Stimulated activated CD4-positive, alpha-beta T cell treated with anti-CD3 and anti-CD28 coated beads, Interleukin-2, amount 100 ng/mL, for 4 hours (primary cell): Measurements from ENCODE around the gene KRT78.

Experiments used
- DNase-seq: peaks from one replicate; pipeline ENCODE4 v3.0.0-alpha.2; 2020; ENCODE audit warnings: low read depth

The KRT78 gene

GRCh38 chr12:52838609-52839435 is 10.0 kb downstream of the KRT78 start:
- no peak for DNase-seq

DNA sequence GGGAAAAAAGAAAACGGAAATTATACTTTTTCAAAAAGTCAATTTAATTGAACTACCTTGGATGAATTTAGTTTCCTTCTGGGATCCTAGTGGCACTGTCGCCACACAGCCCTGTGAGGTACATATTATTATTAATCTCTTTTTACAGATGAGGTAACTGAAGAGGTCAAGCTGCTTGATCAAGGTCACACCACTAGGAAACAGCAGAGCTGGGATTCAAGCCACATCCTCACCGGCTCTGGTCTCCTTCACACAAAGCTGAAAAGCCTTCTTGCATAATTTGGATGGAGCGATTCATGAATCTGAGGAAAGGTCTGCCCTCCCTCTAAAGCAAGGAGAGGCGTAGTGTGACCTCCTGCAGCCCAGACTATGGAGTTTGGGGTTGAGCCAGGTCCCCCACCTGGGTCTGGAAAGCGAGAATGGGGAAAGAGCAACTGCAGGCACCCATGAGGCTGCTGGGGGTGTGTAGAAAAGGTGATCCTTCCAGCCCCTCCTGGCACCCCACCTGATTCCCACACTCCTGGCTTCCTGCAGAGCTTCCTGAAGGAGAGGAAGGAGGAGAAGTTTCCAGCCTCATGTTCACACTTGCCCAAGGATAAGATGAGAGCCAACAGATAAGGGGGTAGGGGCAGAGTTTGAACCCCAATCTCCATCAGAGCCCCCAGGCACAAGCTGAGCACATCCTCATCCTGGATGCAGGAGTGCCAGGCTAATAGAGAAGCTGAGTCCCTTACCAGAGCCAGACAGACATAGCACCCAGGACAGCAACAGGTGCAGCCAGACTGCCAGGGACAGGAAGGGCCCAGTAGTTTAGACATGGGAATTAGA is 10.8 kb downstream of the KRT78 start:
- DNase-seq: no peak

DNA sequence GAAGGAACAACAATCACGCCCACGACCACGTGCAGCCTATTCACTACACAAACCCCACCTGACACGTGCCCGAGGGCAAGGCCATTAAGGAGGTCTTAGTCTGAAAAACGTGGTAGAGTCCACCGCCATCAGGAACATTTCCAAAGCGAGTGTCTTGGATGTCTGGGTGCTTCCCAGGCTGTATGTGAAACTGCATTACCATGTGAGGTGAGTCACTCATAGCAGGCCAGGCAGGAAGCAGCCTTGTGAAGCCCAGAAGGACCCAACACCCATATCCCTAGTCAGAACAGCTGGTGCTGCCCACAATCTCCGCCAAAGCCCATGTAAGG is 11.4 kb downstream of the KRT78 start:
- no peak for DNase-seq

DNA sequence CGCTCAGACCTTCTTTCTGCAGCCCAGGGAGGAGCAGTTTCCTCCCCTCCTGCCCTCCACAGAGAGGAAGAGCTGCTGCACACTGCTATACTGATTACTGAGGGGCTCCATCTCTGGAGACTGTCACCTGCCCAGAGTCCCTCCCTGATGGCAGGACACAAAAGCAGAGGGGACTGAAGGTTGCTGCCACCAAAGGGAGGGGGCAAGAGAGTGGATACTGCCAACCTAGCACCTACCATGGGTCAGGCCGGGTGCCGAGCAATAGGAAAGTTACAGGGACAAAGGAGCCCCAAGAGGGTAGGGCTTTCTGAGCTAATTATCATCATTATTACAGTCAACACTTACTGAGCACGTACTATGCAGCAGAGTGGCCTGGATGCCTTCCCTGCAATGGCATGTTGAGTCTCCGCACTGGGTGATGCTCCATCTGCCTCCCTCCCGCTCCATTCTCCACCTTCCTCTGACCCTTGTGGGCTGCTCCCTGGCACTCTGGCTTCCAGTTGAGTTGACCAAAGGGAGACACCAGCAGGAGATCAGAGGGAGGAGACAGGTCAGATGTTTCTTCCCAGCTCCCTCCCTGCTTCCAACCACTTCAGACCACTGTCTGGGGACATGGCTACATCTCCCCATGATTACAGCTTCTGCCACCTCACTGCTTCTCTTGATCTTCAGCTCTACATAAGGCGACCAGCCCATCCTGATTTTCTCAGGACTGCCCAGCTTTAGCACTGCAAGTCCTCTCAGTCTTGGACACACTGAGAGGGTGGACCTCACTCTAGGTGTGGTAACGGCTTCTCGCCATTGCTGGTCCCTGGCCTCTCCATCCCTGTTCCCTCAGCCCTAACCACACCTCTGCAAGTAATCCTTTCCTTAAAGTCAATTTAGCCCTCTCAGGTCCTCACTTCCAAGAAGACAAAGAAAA is 12.0 kb downstream of the KRT78 start:
- no peak for DNase-seq

DNA sequence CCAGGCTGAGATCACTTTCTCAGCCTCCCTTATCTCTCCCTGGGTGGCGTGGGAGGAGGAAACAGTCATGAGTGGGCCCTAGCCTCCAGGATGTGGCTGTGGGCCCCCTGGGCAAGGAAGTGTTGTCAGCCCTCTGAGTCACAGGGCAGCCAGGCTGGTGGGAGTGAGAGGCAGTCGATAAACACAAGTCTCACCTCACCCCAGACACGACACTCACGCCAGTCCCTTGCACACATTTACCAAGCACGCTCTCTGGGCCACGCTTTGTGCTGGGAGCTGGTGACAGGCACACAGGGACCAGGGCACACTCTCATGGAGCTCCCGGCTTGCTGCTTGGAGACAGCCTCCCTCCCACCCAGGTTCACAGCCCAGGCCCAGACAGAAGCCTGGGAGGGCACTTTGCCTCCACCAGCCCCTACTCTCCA is 12.7 kb downstream of the KRT78 start:
- peak; percentile 54 for DNase-seq

DNA sequence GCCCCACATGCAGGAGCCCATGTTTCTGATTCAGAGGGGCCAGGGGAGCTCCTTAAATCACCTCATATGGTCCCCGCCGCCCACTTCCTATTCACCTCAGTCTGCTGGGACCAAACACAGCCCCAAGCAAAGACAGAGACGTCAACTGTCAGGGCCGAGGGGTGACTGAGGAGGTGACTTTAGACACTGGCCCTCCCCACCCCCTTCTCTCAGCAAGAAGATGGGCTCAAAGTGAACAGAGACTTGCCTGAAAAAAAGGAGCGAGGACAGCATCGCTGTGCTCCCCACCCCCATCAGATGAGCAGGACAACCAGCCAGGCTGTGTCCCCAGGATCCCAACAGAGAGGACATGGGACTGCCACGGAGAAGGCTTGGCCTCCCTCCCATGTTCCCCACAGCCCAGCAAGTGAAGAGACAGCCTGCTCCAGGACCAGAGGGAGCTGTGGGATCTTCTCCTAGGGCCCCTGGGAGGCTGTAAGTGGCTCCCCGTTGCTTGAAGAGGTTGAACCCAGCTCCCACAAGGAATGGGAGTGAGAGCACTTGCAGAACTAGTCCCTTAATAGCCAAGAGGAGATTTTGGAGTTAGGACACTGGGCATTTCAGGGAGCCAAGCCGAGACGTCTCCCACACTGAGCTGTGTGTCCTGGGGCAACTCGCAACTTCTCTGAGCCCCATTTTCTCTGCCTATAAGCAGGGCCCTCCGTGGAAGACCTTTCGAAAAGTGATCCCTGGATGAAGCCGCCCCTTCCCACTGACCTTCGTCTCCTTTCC is 13.3 kb downstream of the KRT78 start:
- no peak for DNase-seq

DNA sequence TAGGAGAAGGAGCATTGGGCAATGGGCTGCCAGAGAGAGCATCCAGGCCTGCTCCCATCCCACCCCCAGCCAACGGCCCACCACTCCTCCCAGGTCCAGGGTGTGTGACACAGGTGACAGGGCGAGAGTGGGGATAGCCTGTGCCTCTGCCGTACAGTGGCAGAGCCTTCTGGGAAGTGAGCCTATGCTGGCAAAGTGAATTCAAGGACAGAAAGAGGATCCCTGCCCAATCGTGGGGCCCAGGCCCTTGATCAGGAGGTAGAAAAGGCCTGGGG is 14.1 kb downstream of the KRT78 start:
- DNase-seq: no peak

DNA sequence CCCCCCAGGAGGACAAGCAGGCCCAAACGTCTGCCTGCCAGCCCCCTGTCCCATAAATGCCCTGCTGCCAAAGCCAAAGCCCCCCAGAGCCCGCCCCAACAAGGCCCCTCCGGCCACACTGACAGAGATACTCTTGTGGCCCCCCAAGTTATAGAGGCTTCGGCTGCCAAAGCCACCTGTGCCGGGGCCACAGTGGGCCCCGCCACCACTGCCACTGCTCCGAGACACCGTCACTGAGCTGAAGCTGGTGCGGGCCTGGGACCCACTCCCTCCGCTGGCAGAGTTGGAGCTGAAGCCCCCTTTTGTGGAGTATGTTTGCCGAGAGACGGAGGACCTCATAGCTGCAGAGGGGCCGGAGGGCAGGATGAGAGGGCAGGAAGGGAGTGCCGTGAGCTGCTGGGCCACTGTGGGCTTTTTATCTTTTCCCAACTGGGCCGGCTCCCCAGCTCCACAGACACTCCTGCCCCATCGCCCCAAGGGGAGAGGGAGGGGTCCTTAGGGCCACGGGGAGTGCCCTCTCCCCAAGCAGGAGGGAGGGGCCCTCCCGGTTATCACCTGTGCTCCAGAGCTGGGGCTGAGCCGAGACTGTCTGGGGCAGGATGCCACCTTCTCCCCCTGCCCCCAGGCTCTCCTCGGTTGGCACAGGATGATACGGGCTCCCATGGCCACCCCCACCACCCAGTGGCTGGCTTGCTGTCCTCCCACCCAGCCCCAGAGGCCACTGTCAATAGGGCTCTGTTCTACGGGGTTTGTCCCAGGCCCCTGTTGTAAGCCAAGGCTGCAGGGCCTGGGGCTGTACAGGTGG is 14.7 kb downstream of the KRT78 start, which contains the start of gene KRT79:
TSS of gene KRT79 (minus strand) at position 390 of the 805 bp plus-strand sequence. CDS start at position 339, 51 bp downstream.
- no peak for DNase-seq

GRCh38 chr12:52832985-52833905 is 15.5 kb downstream of the KRT78 start:
- DNase-seq: no peak

DNA sequence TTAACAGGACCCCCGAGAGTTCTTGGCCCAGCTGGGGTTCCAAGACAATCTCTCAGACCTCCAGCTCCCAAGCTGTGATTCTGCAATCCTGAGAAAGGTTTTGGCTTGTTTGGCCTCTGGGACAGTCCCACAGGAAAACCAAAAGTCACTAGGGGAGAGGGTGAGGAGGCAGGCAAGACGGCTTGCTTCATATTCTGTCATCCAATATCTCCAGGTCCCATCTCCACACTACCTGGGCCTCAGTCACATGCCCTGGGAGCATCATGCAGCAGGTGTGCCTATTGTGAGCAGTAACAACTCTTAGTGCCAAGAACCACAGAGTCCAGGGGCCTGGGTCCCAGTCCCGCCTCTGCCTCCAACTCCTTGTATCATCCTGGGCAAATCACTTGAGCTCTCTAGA is 16.3 kb downstream of the KRT78 start:
- DNase-seq: no peak

GRCh38 chr12:52831251-52831650 is 17.5 kb downstream of the KRT78 start:
- DNase-seq: no peak

DNA sequence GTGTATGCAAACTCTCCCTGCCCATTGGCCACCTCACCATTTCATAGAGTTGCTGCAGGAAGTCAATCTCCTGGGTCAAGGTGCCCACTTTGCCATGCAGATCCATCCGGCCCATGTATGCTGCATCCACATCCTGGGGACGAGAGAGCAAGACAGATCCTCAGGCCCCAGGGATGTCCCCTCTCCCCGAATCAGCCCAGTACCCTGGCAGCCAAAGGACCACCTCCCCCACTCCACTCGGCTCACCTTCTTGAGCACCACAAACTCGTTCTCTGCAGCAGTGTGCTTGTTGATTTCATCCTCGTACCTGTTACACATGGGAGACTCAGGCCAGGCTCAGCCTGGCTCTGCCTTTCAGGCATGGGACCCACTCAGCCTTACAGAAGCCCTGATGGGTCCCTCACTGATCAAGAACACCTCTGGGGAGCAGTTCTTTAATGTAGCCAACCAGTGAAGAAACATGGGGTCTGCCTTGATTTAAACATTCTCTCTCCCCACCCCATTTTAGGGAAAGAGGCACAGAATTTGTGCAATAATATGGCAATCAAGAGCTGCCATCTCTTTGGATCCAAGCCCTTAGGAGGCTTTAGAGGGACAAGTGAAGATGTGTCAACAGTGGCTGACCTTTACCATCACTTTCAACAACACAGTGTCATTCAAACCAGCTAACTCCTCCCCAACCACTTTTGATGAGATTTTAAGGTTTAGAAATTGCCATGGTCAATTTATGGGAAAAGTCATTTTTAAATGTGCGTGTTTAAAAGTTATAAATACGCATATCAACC is 18.6 kb downstream of the KRT78 start:
- DNase-seq: no peak

DNA sequence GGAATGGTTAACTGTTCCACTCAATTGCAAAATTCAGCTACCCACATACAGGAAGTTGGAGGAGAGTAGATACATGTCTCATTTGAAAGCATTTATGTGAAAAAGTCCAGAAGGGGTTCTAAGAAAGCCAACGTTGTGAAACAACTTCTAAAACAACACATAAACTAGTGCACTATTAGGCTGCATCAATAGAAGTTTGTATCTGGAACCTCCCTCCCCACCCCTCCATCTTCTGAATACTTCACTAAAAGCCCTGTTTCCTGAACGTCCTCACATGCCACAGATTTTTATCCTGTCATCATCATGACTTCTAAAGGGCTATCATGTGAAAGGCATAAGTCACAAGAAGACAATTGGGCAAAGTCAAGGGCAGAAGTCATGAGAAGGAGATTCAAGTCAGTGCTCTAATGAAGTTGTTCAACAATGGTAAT is 20.2 kb downstream of the KRT78 start:
- DNase-seq: no peak

- DNase-seq: no peak
Measured at GRCh38 chr12:52828156-52828555, 20.6 kb downstream of the KRT78 start.

- DNase-seq: no peak
Measured at GRCh38 chr12:52827499-52828090, 21.2 kb downstream of the KRT78 start.

DNA sequence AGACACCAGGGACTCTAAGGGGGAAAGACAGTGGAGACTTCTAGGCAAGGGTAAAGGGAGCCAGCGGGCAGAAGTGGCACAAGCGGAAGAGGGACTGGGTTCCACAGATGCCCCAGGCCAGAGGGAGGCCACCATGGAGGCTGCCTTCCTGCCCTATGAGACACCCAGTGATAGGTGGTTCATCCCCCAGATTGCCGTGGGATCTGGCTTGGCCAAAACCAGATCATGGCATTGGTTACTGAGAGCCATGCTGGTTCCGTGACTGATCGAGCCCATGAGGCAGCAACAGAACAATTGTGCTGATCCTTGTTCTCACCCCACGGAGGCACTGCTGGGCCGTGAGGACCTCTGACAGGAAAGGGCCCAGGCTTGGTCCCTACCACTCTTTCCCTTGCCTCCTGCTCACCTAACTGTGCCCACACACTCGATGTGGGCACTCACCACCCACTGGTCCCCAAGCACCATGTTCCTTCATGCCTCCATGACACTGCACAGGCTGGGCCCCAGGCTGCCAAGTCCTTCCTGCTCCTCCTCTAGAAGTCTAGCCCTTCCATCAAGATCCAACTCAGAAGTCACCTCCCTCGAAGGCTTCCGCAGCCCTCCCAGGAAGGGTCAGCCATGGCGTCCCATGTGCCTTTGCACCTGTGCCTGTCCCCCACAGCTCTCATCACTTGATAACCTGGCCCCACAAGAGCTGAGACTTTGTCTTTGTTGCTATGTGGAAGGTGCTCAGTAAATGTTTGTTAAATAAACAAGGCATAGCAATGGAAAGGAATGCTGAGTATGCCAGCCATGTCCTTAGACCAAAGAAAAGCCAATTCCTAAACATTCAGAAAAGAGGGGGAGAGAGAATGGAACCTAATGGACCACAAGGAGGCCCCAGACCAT is 21.9 kb downstream of the KRT78 start:
- no peak for DNase-seq

GRCh38 chr12:52825961-52826360 is 22.8 kb downstream of the KRT78 start:
- no peak for DNase-seq
